Stimulated activated CD4-positive, alpha-beta T cell treated with anti-CD3 and anti-CD28 coated beads, TNF-alpha, amount 100 ng/mL, for 48 hours (primary cell): ENCODE results near the gene ASAP3.
"Not testable (repeated sequence)": the region's sequence is repeated elsewhere in the genome, so short reads cannot be mapped to it uniquely, and the experiment has no call there.

Source experiments
- DNase-seq, 3 donors: peaks; one replicate each; pipeline ENCODE4 v3.0.0-alpha.2; 2020; ENCODE audit warnings: low read depth in 3 of 3

Gene ASAP3

GRCh38 chr1:23395849-23396248 is 88.1 kb downstream of the ASAP3 start:
- no peak for DNase-seq

GRCh38 chr1:23395154-23395724 is 88.7 kb downstream of the ASAP3 start:
- no peak for DNase-seq

- no peak for DNase-seq
Measured at GRCh38 chr1:23394684-23395083, 89.3 kb downstream of the ASAP3 start.

GRCh38 chr1:23394181-23394580 is 89.8 kb downstream of the ASAP3 start:
- DNase-seq, result no peak

- DNase-seq, result no peak
Measured at GRCh38 chr1:23393706-23394105, 90.3 kb downstream of the ASAP3 start.

GRCh38 chr1:23392125-23392855 is 91.7 kb downstream of the ASAP3 start:
- no peak for DNase-seq

GRCh38 chr1:23389837-23390321 is 94.1 kb downstream of the ASAP3 start:
- no peak for DNase-seq

- no peak for DNase-seq
Measured at GRCh38 chr1:23387494-23387893, 96.5 kb downstream of the ASAP3 start.

GRCh38 chr1:23385119-23385621 is 98.8 kb downstream of the ASAP3 start:
- DNase-seq, result no peak

GRCh38 chr1:23384312-23385058 is 99.5 kb downstream of the ASAP3 start:
- no peak for DNase-seq

- no peak for DNase-seq
Measured at GRCh38 chr1:23383577-23384311, 100.2 kb downstream of the ASAP3 start.

- no peak for DNase-seq
Measured at GRCh38 chr1:23381233-23381885, 102.6 kb downstream of the ASAP3 start.

GRCh38 chr1:23380719-23381118 is 103.3 kb downstream of the ASAP3 start:
- DNase-seq, result no peak

- DNase-seq, result not testable (repeated sequence)
Measured at GRCh38 chr1:23380236-23380635, 103.7 kb downstream of the ASAP3 start.
